GM19452 (cell line): ENCODE measurements around the gene RIPK4.
"Not testable (repeated sequence)": the region's sequence is repeated elsewhere in the genome, so short reads cannot be mapped to it uniquely, and the experiment has no call there.

Experiments
- ATAC-seq: cut with Tn5 transposase; IDR thresholded peaks from one replicate; pipeline ENCODE4 v1.9.1; 2021; ENCODE audit not compliant: unreplicated experiment

Gene RIPK4

GRCh38 chr21:41740604-41741252 lies 26.1 kb downstream of the RIPK4 start:
- ATAC-seq: no peak

- no peak for ATAC-seq
These were observed 26.9 kb downstream of the RIPK4 start for GRCh38 chr21:41739936-41740335.

DNA sequence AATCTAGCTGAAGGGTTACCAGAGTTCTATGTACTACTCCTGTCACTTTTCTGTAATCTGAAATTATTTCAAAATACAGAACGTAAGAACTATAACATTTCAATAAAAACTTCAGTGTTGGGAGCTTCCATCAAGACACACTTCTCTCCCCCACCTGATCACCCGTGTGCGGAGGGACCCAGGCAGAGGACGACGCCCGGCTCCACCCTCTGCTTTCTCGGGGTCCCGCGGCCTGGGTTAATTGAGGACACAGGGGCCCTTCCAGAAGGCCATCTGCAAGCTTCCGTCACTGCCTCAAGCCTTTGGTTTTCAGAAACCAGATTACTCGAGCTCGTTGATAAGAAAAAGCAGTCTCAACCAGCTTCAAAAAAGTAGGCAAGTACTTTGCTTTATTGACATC lies 27.8 kb downstream of the RIPK4 start:
- no peak for ATAC-seq

DNA sequence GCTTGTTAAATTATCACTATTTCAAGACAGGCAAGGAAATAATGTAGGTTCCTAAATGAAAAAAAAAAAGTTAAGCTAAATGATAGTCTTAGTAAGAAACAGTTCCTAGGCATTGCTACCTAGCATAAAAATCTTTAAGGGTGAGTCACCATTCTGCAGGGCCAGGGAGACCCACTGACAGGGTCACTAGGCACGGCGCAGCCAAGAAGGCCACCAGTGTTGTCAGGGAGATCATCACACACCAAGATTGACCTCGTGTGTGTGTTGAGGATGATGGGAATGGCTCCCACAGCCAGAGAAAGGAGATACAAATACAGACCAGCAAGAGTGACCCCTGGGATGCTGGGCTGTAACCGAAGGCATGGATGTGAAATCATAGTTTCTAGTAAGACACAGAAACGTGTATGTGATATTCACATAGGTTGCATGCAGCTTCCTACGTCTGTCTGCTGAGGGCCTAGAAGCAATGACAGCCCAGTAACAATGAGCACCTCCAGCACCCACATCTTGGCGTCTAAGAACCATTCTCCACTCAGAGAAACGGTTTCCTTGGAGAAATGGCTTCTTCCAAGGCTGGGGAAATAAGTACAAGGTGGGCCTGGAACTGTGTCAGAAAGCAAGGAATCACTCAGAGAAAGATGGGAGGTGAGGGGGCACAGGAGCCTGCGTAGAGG lies 29.1 kb downstream of the RIPK4 start:
- ATAC-seq: no peak

DNA sequence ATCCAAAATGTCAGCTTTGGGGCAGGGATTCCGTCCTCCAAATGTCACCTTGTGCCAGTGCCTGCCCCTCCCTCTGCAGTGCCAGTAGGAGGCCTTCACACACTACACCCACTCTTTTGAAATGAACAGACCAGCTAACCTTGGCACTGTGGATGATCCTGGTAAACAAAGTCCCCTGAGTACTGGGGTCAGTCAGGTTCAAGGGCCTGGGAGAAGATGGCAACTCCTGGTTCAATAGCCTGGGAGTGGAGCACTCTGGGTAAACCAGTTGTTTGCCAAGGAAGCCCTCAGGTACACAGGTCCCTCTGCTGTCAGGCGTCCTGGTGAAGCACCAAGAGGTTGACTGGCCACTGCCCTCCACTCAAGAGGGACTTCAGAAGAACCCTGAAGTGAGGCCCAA lies 30.4 kb downstream of the RIPK4 start:
- no peak for ATAC-seq

- no peak for ATAC-seq
These were observed 32.7 kb downstream of the RIPK4 start for GRCh38 chr21:41733951-41734689.

DNA sequence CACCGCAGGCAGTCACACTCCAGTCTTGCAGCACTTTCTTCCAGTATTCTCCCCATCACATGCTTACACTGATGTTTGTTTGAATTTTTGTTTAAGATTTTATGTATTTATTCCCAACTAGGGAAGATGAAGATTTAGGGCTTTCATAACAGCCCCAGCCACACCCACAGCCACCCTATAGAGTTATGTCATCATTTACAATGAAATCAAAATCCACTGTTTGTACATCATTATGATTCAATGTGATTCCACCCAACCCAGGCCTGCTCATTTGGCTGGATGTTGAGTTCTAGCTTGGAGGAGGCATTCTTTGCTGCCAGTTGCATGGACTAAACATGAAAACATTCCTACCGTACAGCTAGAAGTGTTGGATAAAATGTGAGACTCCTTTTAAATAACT lies 35.8 kb downstream of the RIPK4 start:
- ATAC-seq: no peak

DNA sequence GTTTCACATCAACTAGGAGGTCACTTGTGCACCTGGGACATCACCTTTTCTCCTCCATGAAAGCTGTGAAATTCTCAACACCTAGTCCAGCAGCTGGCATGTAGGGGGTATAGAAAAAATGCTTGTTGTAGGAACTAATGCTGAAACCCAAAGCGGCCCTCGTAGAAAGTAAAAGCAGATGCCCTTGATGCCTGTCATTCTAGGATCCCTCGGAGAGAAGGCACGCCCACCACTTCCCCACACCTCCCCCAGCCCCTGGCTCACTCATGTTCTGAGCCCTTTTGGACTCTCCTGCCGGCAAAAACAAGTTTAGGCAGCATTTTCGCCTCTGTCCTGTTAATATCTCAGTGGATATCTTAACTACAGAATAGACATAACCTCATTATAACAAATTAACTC lies 36.5 kb downstream of the RIPK4 start:
- no peak for ATAC-seq

DNA sequence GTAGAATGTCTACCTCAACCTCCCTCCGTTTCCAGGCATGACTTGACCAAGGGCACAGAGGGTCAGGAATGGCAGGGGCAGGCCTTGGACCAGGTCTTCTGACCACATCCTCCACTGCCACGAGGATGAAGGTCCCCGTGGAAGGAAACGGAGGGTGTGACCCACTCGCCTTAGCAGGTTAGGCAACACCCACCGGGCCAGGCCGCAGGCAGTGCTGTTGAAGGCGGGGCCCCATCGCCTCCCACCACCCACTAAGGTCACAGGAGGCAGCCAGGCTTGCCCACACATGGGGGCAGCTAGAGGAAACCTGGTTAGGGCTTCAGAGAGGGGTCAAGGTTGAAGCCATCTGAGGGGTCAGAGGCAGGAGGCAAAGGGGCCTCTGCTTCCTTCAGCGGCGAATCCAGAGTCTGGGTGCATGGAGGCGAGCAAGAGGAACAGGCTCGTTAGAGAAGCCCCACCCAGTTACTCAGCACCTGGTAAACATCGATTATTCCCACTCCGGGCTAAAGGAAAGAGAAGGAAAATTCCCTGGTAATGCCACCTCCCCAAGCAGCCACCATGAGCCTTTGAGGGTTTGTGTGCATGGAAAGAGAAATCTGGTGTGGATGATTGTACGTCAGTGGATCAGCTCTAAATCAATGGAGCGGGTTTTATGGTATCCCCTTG lies 37.0 kb downstream of the RIPK4 start:
- no peak for ATAC-seq

DNA sequence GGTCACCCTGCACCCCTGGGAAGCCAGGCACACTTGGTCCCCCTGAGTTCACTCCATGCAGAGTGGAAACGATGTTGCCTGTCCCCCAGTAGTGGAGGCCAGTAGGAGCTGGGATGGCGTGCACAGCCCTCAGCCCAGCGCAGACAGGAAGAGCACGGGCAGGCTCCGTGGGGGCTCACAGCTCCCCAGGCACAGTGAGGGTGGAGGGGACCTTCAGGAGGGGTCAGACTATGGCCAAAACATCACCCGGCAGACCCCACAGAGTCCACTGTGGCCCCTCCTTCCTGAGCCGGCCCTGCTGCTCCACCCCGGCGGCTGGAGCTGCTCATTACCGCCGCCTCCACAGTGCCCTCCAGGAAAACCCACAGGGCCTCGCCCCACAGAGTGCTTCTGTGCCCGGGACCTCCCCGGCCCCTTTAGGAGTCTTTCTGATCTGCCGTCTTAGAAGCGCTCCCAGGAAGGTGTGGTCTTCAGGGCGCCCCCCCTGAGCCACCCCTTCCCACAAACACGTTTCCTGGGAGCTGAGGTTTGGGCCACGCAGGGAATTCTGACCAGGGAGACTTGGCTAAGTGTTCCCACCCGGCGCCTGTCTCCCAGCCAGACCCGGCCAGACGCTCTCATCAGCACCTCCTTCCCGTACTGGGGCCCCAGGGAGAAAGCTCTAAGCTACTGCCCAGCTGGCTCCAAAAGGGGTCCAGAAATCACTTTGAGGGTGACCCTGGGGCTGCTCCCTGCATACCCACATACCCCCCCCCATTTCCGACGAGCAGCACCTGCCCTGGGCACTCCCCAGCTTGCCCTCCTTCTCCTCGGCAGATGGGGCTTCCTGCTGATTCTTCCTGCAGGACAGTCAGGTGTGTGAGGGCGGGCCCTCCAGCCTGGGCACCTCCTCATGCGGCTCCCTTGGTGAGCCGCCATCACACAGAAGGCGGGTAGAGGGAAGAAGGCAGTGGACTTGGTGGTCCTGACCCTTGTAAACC lies 38.8 kb downstream of the RIPK4 start:
- ATAC-seq: no peak

GRCh38 chr21:41726970-41727783 lies 39.7 kb downstream of the RIPK4 start:
- no peak for ATAC-seq

- ATAC-seq: no peak
These were observed 40.3 kb downstream of the RIPK4 start for GRCh38 chr21:41726630-41726969.

DNA sequence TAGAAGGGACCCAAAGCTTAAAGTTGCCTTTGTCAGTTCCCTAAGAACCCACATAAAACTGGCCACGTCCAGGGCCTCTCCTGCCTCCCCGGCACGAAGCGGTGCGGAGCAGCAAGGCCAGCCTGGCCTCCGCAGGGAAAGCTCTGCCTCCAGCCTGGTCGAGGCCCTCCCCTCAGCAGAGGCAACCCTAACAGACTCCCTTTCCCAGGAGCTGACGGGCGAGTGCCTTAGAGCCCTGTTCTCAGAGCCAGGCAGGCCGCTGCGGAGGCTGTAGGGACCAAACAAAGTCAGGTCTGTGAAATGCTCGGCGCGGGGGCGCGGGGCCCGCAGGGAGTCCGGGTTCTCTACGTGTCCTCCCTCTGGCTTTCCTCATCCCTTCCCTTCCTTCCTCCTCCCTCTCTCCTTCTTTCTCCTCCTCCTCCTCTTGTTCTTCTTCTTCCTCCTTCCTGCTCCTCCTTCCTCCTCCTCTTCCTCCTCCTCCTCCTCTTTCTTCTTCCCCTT lies 40.7 kb downstream of the RIPK4 start:
- no peak for ATAC-seq

- ATAC-seq: no peak
These were observed 41.3 kb downstream of the RIPK4 start for GRCh38 chr21:41725421-41726031.

- not testable (repeated sequence) for ATAC-seq
These were observed 43.0 kb downstream of the RIPK4 start for GRCh38 chr21:41723835-41724234.

DNA sequence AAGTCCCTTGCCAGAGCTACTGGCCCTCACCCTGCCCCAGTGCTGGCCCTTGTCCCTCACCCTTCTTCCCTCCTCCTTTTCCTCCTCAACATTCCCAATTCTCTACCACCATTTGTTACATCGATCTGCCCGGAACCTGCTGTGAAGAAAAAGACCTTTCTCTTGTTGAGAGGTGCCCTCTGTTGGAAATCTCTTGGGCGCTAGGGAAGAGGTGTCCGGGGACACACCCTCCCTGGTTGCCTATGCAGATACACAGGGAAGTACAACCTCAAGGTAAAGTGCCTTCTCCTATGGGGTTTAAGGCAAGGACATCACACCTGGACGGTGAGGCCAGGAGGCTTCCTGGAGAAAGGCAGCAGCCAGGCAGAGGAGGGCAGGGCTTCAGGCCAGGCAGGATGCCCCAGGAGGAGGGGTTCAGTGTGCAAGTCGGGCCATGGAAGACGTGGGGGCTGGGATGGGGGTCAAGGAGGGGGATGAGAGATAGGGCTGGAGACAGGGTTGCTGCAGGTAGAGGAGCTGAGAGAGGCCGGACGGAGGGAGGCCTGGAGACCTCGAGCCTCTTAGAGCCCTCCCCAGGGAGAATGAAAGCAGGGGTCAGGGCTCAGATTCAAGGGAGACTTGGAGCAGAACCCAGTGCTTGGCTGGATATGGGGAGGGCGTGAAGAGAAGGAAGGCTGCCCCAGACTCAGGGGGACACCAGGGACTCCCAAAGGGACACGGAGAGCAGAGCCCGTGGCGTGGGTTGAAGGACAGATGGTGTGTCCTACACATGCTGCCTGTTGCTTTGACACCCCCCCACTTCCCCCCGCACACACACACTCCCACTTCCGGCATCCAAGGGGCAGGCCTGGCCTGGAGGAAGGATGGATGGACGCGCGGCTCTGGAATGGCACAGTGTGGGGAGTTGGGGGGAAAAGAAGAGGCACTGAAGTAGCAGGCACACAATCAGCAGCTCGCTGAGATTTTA lies 44.5 kb downstream of the RIPK4 start:
- ATAC-seq: no peak

DNA sequence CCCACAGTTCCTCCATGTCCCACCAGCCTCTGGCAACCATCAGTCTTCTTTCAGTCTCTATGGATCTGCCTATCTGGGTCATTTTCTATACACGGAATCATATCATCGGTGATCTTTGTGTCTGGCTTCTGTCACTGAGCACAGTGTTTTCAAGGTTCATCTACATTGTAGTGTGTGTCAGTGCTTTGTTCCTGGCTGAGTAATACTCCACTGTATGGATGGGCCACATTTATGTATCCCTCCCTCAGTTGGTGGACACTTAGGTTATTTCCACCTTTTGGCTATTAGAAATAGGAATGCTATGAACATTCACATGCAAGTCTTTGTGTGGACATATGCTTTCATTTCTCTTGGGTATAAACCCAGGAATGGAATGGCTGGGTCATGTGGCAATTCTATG lies 46.6 kb downstream of the RIPK4 start:
- no peak for ATAC-seq

GRCh38 chr21:41719691-41720090 lies 47.2 kb downstream of the RIPK4 start:
- no peak for ATAC-seq
